ENCODE measurements around the gene UBE3D.

Gene UBE3D

GRCh38 chr6:82843291-82843885, 222.3 kb downstream of the UBE3D start:
- Histone ChIP-seq H3K4me3 (replicated peaks; ENCODE audit: insufficient read depth, low read length) (no peak overlapping the region), H3K27ac (replicated peaks) (no peak overlapping the region)

DNA sequence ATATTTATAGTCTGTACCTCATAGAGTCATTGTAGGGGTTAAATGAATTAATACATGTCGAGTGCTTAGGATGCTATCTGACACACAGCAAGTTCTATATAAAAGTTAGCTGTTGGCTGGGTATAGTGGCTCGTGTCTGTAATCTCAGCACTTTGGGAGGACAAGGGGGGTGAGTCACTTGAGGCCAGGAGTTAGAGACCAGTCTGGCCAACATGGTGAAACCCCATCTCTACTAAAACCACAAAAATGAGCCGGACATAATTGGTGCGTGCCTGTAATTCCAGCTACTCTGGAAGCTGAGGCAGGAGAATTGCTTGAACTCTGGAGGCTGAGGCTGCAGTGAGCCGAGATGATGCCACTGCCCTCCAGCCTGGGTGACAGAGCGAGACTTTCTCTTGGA, 222.9 kb downstream of the UBE3D start:
- Histone ChIP-seq H3K27ac (replicated peaks) (no peak overlapping the region), H3K27me3 (ENCODE audit: insufficient read depth, poor library complexity, severe bottlenecking) (no peaks in the 10 kb centered on the region), H3K4me3 (replicated peaks; ENCODE audit: insufficient read depth, low read length) (no peak overlapping the region)
- TF ChIP-seq SPI1 (IDR thresholded peaks at IDR 0.05; ENCODE audit: borderline replicate concordance, low read depth) (no peak), POLR2AphosphoS5 (IDR thresholded peaks at IDR 0.05; ENCODE audit: low read depth) (no peak), GABPA (IDR thresholded peaks at IDR 0.05; ENCODE audit: low read depth) (no peak), CTCF (IDR thresholded peaks at IDR 0.05; ENCODE audit: insufficient read depth, low read length) (no peak)
- TF ChIP-seq, protein P1, sequence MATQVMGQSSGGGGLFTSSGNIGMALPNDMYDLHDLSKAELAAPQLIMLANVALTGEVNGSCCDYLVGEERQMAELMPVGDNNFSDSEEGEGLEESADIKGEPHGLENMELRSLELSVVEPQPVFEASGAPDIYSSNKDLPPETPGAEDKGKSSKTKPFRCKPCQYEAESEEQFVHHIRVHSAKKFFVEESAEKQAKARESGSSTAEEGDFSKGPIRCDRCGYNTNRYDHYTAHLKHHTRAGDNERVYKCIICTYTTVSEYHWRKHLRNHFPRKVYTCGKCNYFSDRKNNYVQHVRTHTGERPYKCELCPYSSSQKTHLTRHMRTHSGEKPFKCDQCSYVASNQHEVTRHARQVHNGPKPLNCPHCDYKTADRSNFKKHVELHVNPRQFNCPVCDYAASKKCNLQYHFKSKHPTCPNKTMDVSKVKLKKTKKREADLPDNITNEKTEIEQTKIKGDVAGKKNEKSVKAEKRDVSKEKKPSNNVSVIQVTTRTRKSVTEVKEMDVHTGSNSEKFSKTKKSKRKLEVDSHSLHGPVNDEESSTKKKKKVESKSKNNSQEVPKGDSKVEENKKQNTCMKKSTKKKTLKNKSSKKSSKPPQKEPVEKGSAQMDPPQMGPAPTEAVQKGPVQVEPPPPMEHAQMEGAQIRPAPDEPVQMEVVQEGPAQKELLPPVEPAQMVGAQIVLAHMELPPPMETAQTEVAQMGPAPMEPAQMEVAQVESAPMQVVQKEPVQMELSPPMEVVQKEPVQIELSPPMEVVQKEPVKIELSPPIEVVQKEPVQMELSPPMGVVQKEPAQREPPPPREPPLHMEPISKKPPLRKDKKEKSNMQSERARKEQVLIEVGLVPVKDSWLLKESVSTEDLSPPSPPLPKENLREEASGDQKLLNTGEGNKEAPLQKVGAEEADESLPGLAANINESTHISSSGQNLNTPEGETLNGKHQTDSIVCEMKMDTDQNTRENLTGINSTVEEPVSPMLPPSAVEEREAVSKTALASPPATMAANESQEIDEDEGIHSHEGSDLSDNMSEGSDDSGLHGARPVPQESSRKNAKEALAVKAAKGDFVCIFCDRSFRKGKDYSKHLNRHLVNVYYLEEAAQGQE (IDR thresholded peaks at IDR 0.05; ENCODE audit: insufficient replicate concordance, low read depth): no peak
- DNase-seq (ENCODE audit: low read depth in 1 of 2, low spot score in 1 of 2): no peak

More at GRCh38 chr6:82843291-82843885, 222.3 kb downstream of the UBE3D start:
- no peak for DNase-seq (ENCODE audit: low read depth in 1 of 2, low spot score in 1 of 2)
- no peaks in the 10 kb centered on the region for H3K27me3 ChIP-seq (ENCODE audit: insufficient read depth, poor library complexity, severe bottlenecking)
- TF ChIP-seq SPI1 (IDR thresholded peaks at IDR 0.05; ENCODE audit: borderline replicate concordance, low read depth) (no peak), POLR2AphosphoS5 (IDR thresholded peaks at IDR 0.05; ENCODE audit: low read depth) (no peak), GABPA (IDR thresholded peaks at IDR 0.05; ENCODE audit: low read depth) (no peak), CTCF (IDR thresholded peaks at IDR 0.05; ENCODE audit: insufficient read depth, low read length) (no peak)
- TF ChIP-seq, protein P1 (IDR thresholded peaks at IDR 0.05; ENCODE audit: insufficient replicate concordance, low read depth): no peak
